ENCODE measurements around the gene ADAM10. TPM values are rescaled to one million over a fixed set of nuclear protein-coding genes. Genes with fewer than 3 reads are reported as not detected.

ADAM10 gene
- polyA plus RNA-seq, 4 donors = 225 to 273 (median 240) TPM

- DNase-seq (ENCODE audit: low read depth in 4 of 4, low spot score in 2 of 4) = no peak
These were observed 162.0 kb downstream of the ADAM10 start for GRCh38 chr15:58587486-58587885.

GRCh38 chr15:58585693-58586443 is 163.6 kb downstream of the ADAM10 start:
- DNase-seq (ENCODE audit: low read depth in 4 of 4, low spot score in 2 of 4) = peak in 1 of 4 donors; percentile 28

DNA sequence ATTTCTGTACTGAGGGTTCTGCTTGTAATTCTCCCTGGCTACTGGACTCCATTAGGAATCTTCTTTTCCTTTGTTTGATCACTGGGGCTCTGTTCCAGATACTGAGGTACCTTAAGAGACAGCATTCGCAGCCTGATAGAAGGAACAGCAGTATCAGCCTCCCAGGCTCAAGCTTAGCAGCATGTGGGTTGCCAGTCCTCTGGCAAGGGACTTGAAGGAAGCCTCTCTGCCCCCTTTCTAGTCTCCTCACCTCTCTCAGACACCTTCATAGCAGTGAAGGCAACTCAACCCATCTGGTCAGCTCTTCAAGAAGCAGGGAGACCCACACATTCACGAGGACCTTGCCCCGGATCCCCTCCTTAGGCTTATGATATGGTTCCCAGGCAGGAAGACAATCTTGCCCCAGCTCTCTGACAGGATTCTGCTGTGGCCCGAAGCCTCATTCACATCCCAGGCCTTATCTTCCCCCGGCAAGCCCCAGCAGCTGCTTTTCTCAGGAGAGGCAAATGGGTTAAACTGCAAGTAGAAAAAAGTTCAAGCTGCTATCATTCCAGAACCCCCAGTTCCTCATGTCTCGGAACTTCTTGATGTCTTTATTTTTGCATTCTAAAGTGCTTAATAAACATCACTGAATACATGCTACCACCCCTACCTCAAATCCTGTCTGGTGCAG is 164.6 kb downstream of the ADAM10 start:
- no peak for DNase-seq (ENCODE audit: low read depth in 4 of 4, low spot score in 2 of 4)

DNA sequence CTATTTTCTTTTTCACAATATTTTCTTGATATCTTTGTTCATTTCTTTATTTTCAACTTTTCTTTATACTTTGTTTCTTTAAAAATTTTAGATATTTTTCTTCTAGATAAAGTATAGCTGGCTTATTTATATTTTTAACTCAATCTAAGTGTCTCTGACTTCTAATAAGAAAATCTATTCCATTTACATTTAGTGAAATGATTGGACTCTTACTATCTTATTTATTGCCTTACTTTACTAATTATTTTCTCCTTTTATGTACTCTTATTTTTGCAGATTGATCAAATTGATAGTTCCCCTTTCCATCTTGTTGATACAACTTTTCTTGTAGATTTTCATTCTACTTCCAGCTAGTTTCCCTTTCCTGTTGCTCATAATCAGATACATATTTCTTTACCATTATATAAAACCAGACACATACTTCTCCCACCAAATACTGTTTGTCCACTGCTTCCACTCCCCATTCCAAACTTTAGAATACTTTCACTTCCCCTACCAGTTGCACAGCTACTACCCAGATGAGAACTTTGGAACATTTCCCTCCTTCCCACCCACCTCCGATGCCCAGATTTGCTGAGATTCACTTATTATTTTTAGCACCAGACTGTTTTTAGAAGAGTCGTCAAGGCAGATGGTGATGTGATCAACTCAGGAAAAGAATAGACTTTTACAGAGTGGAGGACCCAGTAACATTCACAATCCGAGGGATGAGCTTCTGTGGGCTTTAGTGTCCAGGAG is 166.2 kb downstream of the ADAM10 start:
- no peak for DNase-seq (ENCODE audit: low read depth in 4 of 4, low spot score in 2 of 4)

- DNase-seq (ENCODE audit: low read depth in 4 of 4, low spot score in 2 of 4) = no peak
These were observed 167.3 kb downstream of the ADAM10 start for GRCh38 chr15:58582160-58582559.

DNA sequence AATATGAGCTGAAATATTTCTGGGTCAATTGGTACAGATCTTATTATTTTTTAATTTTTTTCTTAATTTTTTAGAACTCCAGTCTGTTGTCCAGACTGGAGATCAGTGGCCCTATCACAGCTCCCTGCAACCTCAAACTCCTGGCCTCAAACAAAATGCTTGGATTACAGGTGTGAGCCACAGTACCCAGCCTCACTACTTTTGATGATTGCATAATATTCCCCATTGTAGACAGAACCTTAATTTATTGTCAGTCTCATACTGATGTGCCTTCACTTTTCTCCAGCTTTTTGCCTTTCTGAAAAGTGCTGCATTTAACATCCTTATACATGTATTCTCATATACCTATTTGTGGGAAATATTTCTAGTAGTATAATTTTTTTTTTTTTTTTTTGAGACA is 172.8 kb downstream of the ADAM10 start:
- DNase-seq (ENCODE audit: low read depth in 4 of 4, low spot score in 2 of 4) = no peak

DNA sequence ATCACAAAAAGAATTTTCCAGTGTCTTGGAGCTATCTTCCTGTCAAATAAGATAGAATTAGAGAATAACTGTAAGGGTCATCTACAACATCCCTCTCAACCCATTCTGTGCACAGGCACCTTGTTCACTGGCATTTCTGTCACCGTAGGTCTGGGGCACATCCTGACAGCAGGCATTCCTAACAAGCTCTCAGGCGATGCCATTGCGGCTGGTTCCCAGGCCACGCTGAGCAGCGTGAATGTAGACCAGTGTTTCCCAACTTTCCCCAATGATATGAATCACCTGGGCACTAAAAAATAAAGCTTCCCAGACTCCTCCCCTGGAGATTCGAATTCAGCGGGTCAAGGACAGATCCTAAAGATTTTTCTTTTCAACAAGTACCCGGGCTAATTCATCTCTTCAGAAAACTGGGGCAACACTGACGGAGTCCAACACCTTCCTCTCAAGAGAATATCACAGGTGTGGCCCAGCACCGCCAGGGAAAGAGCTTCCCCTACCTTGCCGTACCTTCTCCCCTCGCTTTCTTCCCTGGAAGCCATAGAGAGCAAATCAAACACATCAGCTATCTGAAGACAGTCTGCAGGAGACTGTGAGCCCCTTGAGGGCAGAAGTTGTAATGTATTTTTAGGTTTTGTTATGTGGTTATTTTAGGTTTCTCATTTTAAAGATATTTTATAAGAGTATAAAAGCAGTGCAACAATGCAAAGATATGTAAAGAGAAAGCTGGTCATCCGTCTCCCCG is 174.3 kb downstream of the ADAM10 start:
- no peak for DNase-seq (ENCODE audit: low read depth in 4 of 4, low spot score in 2 of 4)

DNA sequence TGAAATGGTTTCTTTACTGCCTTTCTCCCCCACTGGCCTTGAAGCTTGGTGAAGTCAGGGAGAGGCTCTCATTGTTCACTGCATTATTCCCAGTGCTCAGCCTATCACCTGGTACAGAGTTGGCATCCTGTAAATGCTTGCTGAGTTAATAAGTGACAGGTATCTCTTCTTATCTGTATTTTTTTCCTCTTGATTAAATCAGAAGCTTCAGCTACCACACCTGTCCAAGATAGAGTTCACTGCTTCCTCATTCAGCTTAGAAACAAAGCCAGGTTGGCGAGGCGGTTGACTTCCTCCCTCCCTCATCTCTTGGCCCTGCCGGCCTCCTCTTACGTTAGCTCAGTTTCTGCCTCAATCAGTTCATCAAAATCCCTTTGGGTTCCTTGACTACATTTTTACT is 174.9 kb downstream of the ADAM10 start:
- no peak for DNase-seq (ENCODE audit: low read depth in 4 of 4, low spot score in 2 of 4)

DNA sequence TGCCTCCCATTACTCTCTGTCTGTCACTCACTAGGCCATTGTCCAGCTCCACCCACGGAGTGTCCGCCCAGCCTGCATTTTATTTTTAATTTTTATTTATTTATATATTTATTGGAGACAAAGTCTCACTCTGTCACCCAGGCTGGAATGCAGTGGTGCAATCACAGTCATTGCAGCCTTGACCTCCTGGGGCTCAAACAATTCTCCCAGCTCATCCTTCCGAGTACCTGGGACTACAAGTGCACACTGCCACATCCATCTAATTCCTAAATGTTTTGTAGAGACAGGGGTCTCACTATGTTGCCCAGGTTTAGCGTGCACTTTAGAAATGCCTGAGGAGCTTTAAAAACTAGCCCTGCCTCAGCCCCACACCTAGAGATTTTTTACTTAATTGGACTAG is 176.2 kb downstream of the ADAM10 start:
- DNase-seq (ENCODE audit: low read depth in 4 of 4, low spot score in 2 of 4) = no peak

DNA sequence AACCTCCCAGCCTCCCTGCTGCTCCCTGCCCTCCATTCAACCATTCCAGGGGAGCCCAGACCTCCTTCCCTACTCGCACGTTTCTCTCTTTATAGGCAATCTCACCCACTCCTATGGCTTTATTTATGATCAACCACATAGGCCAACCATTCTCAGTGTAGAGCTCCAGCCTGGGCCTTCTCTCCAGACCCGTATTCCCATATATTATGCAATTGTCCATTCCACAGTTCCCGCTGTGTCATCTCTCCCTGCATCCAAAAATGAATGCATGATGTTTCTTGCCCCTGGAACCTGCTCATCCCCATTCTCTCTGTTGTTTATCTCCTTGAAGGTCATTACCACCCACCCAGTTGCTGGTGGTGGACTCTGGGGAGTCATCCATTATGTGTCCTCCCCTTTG is 177.0 kb downstream of the ADAM10 start:
- DNase-seq (ENCODE audit: low read depth in 4 of 4, low spot score in 2 of 4) = no peak

- no peak for DNase-seq (ENCODE audit: low read depth in 4 of 4, low spot score in 2 of 4)
These were observed 178.0 kb downstream of the ADAM10 start for GRCh38 chr15:58571491-58571890.

GRCh38 chr15:58569455-58569854 is 180.1 kb downstream of the ADAM10 start:
- DNase-seq (ENCODE audit: low read depth in 4 of 4, low spot score in 2 of 4) = no peak

DNA sequence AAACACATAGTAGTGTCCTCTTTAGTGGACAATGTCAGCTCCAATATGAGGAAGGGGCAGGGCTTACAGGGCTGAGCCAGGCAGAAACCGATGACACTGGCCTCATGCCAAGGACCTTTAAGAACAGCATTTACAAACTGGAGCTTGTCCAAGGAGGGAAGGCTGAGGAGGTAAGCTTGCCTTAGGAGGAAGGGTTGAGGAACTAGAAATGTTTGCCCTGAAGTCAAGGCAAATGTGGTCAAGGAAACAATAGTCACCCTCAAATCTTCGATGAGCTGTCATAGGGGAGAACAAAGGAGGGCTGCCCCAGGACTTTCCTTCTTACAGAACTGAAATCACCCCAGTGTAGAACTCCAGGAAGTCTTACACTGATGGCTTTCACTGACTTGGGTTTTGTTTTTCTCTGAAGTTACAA is 181.3 kb downstream of the ADAM10 start:
- DNase-seq (ENCODE audit: low read depth in 4 of 4, low spot score in 2 of 4) = no peak

GRCh38 chr15:58566029-58566428 is 183.5 kb downstream of the ADAM10 start:
- DNase-seq (ENCODE audit: low read depth in 4 of 4, low spot score in 2 of 4) = no peak

DNA sequence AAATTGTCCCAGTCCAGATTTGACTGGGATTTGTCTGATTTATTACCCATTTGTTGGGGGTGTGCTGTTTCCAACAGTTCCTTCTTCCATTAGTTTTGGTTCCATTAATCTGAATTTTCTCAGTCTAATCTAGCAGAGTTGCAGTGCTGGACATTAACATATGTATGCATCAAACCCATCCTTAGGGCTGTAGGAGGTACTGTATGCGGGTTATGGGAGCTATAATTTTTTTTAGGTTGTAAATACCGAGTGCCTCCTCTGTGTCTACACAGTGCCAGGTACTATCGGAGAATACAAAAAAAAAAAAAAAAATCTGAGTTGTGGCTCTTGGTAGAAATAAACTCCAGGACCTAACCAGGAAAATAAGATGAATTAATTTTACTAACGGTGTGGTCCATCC is 183.9 kb downstream of the ADAM10 start:
- no peak for DNase-seq (ENCODE audit: low read depth in 4 of 4, low spot score in 2 of 4)

GRCh38 chr15:58564981-58565380 is 184.5 kb downstream of the ADAM10 start:
- no peak for DNase-seq (ENCODE audit: low read depth in 4 of 4, low spot score in 2 of 4)

GRCh38 chr15:58562135-58562534 is 187.4 kb downstream of the ADAM10 start:
- DNase-seq (ENCODE audit: low read depth in 4 of 4, low spot score in 2 of 4) = no peak

DNA sequence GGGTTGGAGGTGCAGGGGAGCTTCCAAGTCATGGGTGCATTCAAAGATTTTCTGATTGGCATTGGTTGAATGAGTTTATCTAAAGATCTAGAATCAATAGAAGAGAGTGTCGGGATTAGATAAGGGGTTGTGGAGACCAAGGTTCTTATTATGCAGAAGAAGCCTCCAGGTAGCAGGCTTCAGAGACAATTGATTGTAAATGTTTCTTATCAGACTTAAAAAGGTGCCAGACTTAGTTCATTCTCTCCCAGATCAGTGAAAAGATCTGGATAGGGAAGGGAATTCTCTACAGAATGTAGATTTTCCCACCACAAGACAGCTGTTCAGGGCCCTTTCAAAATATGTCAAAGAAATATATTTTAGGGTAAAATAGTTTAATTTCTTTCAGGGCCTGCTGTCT is 188.2 kb downstream of the ADAM10 start:
- no peak for DNase-seq (ENCODE audit: low read depth in 4 of 4, low spot score in 2 of 4)

DNA sequence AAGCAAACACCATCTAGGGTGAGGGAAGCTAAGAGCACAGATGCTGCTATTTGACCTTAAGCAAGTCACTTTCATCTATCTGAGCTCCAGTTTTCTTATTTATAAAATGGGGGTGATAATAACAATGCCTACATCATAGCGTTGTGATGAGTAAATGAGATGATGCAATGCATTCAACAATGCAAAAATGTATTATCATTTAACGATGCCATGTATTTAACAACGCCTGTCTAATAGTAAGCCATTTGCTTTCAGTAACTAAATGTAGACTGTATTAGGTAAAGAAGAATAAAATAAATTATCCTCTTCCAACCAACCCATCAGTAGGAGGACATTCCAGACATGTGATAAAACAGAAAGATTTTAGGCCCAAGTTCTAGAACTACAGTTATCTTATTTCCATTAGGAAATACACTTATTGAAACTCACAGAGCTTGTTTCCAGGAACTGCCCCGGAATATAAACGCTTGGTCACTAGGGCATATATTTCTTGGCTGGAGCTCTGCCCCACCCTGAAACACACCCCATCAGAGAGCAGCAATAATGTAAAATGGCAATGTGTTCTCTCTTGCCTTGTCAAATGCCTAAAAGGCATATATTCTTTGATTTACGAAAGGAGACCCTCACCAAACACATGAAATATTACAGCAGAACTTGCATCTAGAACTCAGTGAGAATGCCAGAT is 189.5 kb downstream of the ADAM10 start:
- no peak for DNase-seq (ENCODE audit: low read depth in 4 of 4, low spot score in 2 of 4)

DNA sequence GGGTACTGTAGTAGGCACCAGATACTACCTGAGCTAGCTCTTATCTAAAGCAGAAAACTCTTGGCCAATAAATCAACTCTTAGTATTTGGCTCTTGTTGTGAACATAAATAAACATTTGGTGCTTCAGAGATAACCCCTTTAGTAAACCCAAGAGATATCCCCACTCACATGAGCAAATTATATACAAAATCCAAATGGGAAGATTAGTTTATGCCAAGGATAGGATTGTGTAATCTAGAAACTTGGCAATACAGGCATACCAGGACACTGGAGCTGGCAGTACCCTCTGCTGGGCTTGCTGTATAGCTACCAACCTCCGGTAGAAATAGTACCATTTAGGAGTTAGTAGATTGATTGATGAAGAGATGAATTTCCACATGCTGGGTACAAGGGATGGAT is 190.7 kb downstream of the ADAM10 start:
- DNase-seq (ENCODE audit: low read depth in 4 of 4, low spot score in 2 of 4) = no peak
